Activated CD4-positive, alpha-beta T cell treated with anti-CD3 and anti-CD28 coated beads, Interleukin-2, amount 50 U/mL, for 24 hours (primary cell): ENCODE results near the gene C6orf89.
A peak's percentile ranks its signal among the peaks of the same experiment; 100 is the strongest.
"Not testable (repeated sequence)": the region's sequence is repeated elsewhere in the genome, so short reads cannot be mapped to it uniquely, and the experiment has no call there.

ENCODE experiments used
- DNase-seq, 2 donors: peaks; one replicate each; pipeline ENCODE4 v3.0.0-alpha.2; 2020; ENCODE audit warnings: low read depth in 1 of 2, low spot score in 1 of 2

Gene C6orf89

DNA sequence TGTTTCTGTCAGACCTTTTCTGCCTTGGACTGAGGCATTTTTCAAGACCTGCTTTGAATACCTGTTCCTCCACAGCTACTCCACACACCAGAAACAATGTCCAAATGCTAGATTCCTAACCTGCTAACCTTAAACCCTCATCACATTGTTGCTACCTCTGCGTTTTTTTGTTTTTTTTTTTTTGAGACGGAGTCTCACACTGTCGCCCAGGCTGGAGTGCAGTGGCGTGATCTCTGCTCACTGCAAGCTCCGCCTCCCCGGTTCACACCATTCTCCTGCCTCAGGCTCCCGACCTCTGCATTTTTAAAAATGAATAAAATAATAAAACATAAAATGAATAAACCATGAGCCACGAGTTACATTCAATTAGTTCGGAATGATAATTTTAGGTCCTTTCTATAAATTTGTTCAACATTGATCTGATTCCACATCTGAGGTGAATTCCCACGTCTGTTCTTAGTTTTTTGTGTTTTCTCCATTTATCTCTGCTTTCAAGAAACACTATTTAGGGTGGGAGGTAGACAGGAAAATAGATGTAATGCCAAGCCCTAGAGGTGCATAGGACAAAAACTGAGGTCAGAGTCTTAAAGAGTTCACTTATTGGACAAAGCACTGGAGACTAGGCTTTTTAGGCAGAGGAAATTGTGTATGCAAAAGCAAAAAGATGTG is 1.3 kb downstream of the C6orf89 start:
- no peak for DNase-seq

- DNase-seq, result no peak
Measured at GRCh38 chr6:36888115-36888643, 2.4 kb downstream of the C6orf89 start.

DNA sequence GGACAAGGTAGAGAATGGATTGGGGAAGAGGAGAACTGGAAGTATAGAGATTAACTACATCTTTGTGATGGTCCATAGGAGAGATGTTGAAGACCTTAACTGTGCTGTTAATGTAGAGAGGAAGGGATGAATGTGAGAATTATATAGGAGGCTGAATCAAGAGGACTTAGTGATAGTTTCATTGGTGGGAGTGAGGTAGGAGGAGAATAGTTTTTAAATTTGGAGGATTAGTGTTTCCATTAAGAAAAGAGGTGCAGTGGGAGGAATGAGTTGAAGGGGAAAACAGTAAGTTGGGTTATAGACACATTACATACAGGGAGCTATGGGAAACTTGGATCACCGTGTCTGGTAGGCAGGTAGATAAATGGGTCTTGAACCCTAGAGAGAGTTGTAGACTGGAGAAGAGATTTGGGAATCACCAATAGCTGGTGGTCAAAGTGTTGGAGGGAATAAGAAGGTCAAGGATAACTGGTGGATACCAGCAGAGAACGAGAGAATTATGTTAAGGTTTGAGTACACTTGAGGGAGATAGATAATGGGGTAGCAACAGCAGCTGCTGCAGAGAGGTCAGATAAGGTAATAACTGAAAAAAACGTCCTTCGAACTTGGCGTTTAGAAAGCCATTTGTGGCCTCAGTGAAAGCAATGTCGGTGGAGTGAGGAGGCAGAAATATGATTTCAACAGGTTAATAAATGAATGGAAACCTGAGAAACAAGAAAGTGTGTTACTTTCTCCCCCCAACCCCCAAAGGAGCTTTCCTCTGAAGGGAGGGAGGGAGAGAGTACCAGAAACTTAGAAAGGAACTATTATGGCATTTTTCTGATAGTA is 3.1 kb downstream of the C6orf89 start:
- no peak for DNase-seq

- no peak for DNase-seq
Measured at GRCh38 chr6:36890112-36890663, 4.4 kb downstream of the C6orf89 start.

DNA sequence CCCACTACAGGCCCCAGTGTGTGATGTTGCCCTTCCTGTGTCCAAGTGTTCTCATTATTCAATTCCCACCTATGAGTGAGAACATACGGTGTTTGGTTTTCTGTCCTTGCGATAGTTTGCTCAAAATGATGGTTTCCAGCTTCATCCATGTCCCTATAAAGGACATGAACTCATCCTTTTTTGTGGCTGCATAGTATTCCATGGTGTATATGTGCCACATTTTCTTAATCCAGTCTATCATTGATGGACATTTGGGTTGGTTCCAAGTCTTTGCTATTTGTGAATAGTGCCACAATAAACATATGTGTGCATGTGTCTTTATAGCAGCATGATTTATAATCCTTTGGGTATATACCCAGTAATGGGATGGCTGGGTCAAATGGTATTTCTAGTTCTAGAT is 5.4 kb downstream of the C6orf89 start:
- not testable (repeated sequence) for DNase-seq

DNA sequence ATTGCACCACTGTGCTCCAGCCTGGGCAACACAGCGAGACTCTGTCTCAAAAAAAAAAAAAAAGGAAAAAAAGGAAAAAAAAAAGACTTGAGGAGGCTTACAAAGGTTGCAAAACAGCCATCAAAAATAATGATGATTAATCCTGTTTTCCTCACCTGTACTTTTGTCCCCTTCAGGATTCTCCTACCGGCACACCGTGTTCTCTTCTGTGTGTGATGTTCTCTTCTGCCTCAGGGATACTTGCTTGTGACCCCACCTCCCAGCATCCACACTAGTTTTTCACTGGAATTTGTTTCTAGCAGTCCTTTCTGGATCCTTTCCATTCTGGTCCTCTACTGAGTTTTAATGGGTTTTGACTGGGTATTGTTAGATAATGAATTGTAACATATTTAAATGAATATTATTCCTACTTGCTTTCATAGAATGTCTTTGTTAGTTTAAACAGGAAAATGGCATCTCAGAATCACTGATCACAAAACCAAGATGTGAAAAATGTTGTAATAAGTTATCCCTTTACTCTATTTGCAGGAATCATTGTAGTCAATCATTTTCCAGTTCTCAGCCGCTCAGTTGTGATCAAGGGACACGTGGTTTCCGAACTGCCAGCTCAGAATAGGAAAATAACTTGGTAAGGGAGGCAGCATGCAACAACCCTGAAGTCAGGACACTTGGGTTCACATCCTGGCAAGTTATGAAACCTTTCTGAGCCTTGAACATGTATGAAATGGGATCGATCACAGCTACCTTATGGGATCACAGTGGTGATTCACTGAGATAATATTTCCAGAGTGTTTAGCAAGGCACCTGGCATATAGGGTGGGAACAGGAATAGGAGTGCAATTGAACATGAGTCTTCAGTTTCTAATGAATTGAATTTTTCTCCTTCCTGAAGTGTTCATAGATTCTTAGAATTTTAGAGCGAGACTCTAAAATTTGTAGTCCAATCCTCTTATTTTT is 8.5 kb downstream of the C6orf89 start:
- DNase-seq, result no peak

DNA sequence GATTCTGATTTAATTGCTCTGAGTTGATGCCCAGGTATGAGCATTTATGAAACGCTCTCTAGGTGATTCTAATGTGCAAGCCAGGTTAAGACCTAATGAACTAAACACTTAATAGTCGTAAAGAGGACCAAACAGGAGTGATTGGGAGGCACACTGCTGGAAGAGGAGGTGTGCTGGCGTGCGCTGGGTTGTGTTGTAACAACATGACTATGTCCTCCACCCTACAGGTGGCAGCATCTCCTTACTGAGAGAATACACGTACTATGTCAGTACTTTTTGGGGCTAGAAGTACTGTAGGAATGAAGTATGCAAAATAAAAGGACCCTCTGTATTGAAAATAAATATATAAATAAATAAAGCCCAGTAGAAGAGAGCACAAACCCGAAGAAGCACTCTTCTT is 11.9 kb downstream of the C6orf89 start:
- DNase-seq, result no peak

- DNase-seq, result no peak
Measured at GRCh38 chr6:36904114-36904513, 18.4 kb downstream of the C6orf89 start.

DNA sequence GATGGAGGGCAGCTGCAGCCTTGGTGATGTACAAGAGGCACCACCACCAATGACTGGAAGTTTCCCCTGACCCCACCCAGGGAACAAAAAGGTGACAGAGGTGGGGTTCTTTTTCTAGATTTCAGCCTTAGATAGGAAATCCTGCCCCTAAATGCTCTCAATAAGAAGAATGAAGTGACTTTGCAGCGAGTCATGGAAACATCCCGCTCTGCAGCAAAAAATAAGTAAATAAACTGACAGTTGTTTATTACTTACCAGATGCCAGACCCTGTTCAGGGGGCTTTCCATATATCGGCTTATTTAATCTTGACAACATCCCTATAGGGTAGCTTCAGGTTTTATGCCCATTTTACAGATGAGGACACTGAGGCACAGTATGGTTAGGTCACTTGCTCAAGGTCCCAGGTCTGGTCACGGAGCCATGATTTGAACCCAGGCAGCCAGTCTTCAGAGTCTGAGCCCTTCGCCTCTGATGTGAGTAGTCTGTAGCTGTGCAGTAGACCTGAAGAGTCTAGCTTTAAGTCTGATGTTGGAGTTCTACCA is 19.2 kb downstream of the C6orf89 start:
- DNase-seq, result no peak

DNA sequence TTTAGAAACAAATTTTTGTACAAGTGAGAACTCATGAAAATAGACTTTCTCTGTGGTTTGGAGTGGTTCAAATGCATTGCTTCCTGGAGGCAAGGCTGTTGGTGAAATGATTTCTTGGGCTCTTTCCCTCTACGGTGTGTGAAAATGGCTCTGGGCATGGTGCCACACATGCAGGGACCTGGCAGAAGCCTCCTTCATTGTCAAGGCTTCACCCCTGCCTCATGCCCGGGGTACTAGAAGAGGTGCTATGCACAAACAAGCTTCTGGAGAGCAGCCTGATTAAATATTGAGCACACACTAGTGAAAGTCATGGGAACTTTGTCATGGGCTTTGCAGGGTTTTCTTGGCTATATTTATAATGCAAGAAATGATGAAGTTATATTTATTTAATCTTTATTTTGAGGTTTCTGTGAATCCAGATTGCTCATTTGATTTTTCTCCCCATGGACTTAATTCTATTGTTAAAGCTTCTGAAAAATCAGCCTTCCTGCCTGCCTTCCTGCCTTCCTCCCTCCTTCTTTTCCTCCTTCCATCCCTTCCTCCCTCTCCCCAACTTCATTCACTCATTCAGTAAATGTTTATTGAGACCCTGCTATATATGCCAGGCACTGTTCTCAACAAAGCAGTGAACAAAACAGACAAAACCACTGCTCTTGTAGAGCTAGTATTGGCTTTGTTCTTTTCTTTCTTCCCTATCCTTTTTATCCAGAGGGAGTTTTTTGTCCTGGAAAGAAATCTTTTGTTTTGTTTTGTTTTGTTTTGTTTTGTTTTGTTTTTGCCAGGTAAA is 21.0 kb downstream of the C6orf89 start:
- DNase-seq, result no peak

GRCh38 chr6:36907781-36908180 is 22.0 kb downstream of the C6orf89 start:
- no peak for DNase-seq

- DNase-seq, result no peak
Measured at GRCh38 chr6:36908747-36909146, 23.0 kb downstream of the C6orf89 start.

GRCh38 chr6:36912030-36912454 is 26.3 kb downstream of the C6orf89 start:
- DNase-seq, result peak in 1 of 2 donors; percentile 12

GRCh38 chr6:36912586-36912985 is 26.8 kb downstream of the C6orf89 start:
- peak; percentile 13 to 46 for DNase-seq

- DNase-seq, result no peak
Measured at GRCh38 chr6:36913082-36913481, 27.3 kb downstream of the C6orf89 start.

DNA sequence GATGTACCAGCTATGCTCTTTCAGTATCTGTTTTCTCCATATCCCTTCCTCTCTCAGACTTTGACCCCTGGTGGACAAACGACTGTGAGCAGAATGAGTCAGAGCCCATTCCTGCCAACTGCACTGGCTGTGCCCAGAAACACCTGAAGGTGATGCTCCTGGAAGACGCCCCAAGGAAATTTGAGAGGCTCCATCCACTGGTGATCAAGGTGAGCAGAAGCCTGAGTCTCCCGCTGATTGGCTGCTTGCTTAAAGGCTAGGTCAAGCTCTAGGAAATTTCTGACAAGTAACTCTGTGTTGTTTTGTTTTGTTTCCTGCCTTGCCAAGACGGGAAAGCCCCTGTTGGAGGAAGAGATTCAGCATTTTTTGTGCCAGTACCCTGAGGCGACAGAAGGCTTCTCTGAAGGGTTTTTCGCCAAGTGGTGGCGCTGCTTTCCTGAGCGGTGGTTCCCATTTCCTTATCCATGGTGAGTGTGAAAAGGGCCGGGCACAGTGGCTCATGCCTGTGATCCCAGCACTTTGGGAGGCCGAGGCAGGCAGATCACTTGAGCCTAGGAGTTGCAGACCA is 28.6 kb downstream of the C6orf89 start:
- no peak for DNase-seq

DNA sequence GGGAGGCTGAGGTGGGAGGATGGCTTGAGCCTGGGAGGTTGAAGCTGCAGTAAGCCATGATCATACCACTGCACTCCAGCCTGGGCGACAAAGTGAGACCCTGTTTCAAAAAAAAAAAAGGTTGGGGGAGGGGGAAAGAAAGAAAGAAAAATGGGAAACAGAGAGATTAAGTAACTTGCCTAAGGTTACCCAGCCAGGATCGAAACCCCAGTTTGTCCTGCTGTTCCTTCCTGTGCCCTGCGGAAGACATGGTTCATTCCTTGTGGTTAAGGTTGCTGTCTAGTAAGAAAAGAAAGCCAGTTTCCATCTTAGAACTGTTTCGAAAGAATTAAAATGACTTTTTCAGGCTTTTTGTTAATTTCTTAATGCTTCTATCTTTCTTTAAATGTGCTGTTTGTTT is 29.8 kb downstream of the C6orf89 start:
- DNase-seq, result no peak

GRCh38 chr6:36916126-36916525 is 30.4 kb downstream of the C6orf89 start:
- no peak for DNase-seq

DNA sequence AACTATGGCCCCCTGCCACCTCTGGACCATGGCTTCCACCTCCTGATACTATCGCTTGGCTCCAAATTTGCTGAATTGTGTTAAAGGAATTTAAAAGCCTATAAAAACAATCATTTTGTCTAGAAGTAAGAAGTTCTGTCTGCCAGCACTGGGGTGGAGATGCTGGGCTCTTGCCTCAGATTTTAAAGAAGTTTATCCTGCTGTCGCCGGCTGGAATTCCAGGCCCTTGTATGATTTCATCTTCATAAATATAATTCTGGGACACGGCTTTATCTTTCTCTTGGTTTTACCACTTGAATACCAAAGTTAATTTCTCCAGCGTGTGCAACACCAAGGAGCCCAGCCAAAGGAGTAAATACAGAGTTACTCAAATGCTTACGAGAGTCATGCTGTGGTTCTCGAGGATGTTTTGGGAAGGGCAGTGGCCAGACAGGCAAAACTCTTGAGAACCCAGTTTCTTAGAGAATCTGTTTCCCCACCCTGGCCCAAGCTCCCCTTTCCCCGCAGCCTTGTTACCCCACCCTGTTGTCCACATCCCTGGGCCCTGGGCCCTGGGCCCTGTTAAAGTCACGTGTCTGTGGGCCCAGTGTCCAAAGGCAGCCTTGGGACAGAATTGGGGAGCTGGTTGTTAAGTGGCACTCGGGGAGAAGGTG is 31.9 kb downstream of the C6orf89 start:
- DNase-seq, result no peak
